Measurements from ENCODE around the gene ZBTB20. TPM values are rescaled to one million over a fixed set of nuclear protein-coding genes. Genes with fewer than 3 reads are reported as not detected.
A peak's percentile ranks its signal among the peaks of the same experiment; 100 is the strongest.

The ZBTB20 gene
- total and polyA plus RNA-seq, 2 experiments from 2014 or later = 15.7 to 37.3 TPM

DNA sequence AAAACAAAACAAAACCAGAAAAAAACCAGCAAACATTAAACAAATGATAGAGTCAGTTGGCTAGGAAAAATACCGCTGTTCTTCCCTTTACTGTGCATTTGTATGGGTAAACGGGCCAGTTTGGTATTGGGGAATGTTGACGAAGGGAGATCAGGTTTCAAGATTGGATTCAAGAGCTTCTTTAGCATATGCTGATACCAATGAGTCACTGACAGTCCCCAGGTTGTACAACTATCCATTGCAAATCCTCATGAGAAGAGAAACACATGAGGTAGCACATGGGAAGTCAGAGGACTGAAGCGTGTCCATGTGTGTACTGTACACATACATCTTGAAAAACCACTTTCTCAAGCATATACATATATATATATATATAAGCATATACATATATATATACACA, 827.6 kb downstream of the ZBTB20 start:
- Histone ChIP-seq H3K27me3 (no peaks in the 10 kb centered on the region), H3K4me3 (no peak overlapping the region), H3K27ac (no peak overlapping the region), H3K9me3 (ENCODE audit: low read depth) (no peaks in the 10 kb centered on the region), H3K4me1 (ENCODE audit: low read depth) (peaks cover 15% of the 10 kb centered on the region), H3K36me3 (no peaks in the 10 kb centered on the region)
- DNase-seq (ENCODE audit: low read depth in 1 of 2, low spot score in 1 of 2) = peak; percentile 43 to 55
- TF ChIP-seq, protein P1, sequence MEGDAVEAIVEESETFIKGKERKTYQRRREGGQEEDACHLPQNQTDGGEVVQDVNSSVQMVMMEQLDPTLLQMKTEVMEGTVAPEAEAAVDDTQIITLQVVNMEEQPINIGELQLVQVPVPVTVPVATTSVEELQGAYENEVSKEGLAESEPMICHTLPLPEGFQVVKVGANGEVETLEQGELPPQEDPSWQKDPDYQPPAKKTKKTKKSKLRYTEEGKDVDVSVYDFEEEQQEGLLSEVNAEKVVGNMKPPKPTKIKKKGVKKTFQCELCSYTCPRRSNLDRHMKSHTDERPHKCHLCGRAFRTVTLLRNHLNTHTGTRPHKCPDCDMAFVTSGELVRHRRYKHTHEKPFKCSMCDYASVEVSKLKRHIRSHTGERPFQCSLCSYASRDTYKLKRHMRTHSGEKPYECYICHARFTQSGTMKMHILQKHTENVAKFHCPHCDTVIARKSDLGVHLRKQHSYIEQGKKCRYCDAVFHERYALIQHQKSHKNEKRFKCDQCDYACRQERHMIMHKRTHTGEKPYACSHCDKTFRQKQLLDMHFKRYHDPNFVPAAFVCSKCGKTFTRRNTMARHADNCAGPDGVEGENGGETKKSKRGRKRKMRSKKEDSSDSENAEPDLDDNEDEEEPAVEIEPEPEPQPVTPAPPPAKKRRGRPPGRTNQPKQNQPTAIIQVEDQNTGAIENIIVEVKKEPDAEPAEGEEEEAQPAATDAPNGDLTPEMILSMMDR (IDR thresholded peaks at IDR 0.05; ENCODE audit: low read depth, low read length) = no peak

DNA sequence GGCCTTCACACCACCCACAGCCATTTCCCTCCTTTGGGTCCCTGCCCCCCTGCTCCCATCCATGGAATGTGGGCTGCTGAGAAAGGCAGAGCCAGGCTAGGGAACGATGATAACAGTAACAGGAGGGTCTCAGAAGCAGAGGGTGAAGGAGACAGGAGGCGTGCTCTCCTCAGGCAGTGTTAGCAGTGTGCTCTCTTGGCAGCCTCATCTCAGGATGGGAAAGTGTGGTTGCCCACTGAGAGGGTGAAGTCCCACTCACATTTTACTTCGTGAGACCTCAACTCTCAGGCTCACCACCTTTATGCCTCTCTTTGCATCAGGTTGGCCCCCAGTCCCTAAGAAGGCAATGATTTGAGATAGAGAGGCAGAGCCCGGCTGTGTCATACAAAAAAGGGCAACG, 828.8 kb downstream of the ZBTB20 start:
- no peaks in the 10 kb centered on the region for H3K9me3 ChIP-seq (ENCODE audit: low read depth)
- TF ChIP-seq, protein P1 (IDR thresholded peaks at IDR 0.05; ENCODE audit: low read depth, low read length) = no peak
- no peak for DNase-seq (ENCODE audit: low read depth in 1 of 2, low spot score in 1 of 2)
- no peaks in the 10 kb centered on the region for H3K36me3 ChIP-seq
- peaks cover 13% of the 10 kb centered on the region for H3K4me1 ChIP-seq (ENCODE audit: low read depth)
- no peaks in the 10 kb centered on the region for H3K27me3 ChIP-seq
- H3K4me3 ChIP-seq = no peak overlapping the region
- H3K27ac ChIP-seq = no peak overlapping the region

DNA sequence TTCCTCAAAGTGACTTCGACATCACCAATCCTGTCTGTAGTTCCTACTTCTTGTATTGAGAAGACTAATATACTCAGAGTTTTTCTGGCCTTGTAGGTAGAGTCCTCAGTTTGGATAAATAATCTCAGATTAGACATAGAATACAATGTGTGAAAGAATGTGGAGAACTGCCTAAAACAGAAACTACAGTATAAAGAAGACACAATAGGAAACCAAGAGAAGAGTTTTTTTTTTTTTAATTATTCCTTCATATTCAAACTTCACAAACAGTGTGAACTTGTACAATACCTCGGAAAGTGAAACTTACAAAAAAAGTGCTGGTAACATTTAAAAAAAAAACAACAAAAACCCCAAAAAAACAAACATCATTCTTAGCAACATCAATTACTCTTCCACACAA, 832.8 kb downstream of the ZBTB20 start:
- DNase-seq (ENCODE audit: low read depth in 1 of 2, low spot score in 1 of 2) = no peak
- Histone ChIP-seq H3K27me3 (no peaks in the 10 kb centered on the region), H3K4me1 (ENCODE audit: low read depth) (peaks cover 3% of the 10 kb centered on the region)

DNA sequence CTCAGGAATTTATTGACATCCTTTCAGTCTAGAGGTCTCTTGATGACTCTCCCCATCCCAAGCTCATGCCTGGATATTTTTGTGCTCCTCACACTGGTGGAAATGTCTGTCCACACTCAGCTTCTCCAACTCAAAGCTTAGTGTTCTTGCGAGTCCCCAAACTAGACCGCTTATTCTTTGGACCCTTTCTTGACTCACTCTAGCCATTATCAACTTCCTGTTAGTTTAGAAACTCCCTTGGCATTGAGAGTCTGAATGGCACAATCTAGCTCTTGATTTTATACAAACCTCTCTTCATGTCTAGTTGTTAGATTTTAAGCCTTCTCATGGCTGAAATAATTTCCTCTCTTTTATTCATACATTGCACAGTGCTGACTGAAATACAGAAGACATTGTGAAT, 833.7 kb downstream of the ZBTB20 start:
- no peak overlapping the region for H3K4me3 ChIP-seq
- no peaks in the 10 kb centered on the region for H3K4me1 ChIP-seq (ENCODE audit: low read depth)
- no peak overlapping the region for H3K27ac ChIP-seq
- TF ChIP-seq, protein P1 (IDR thresholded peaks at IDR 0.05; ENCODE audit: low read depth, low read length) = no peak
- no peaks in the 10 kb centered on the region for H3K36me3 ChIP-seq
- no peak for DNase-seq (ENCODE audit: low read depth in 1 of 2, low spot score in 1 of 2)
- no peaks in the 10 kb centered on the region for H3K9me3 ChIP-seq (ENCODE audit: low read depth)
- no peaks in the 10 kb centered on the region for H3K27me3 ChIP-seq

More for the DNA sequence above, 832.8 kb downstream of the ZBTB20 start:
- TF ChIP-seq, protein P1 (IDR thresholded peaks at IDR 0.05; ENCODE audit: low read depth, low read length) = no peak
- Histone ChIP-seq H3K4me3 (no peak overlapping the region), H3K36me3 (no peaks in the 10 kb centered on the region), H3K9me3 (ENCODE audit: low read depth) (no peaks in the 10 kb centered on the region), H3K27ac (no peak overlapping the region)

DNA sequence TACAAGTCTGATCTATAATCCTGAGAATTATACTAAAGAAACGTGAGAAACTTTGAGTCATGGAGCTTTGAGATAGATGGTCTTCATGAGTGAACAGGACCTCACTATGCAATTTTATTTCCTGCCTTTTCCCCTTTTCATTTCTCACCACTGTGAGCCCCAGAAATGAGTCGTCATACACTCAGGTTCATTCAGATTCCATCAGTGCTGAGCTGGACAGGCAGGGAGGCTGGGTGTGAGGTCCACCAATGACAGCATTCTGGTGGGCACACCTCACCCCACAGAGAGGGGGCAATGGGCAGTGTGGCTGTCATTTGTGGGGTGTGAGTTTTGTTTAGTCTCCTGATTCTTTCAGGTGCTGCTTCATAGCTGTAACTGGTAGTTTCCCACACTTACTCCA, 836.4 kb downstream of the ZBTB20 start:
- Histone ChIP-seq H3K9me3 (ENCODE audit: low read depth) (no peaks in the 10 kb centered on the region), H3K27me3 (no peaks in the 10 kb centered on the region), H3K4me1 (ENCODE audit: low read depth) (no peaks in the 10 kb centered on the region), H3K27ac (no peak overlapping the region), H3K36me3 (no peaks in the 10 kb centered on the region), H3K4me3 (no peak overlapping the region)
- DNase-seq (ENCODE audit: low read depth in 1 of 2, low spot score in 1 of 2) = no peak
- TF ChIP-seq, protein P1 (IDR thresholded peaks at IDR 0.05; ENCODE audit: low read depth, low read length) = no peak

DNA sequence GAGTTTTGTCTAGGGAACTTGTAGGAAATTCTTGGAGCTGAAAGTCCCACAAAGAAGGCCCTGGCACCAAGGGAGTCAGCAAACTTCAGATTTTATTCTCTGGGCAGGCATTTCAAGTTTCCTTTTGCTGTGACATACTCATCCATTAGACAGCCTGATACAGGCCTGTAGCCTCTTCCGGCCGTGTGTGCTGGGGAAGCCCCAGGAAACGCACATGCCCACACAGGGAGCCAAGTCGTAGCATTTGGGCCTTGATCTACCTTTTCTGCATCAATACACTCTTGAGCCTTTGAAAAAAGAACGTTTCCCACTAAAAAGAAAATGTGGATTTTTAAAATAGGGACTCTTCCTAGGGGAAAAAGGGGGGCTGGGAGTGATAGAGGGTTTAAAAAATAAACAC, 838.3 kb downstream of the ZBTB20 start:
- TF ChIP-seq, protein P1 (IDR thresholded peaks at IDR 0.05; ENCODE audit: low read depth, low read length) = no peak
- DNase-seq (ENCODE audit: low read depth in 1 of 2, low spot score in 1 of 2) = no peak
- Histone ChIP-seq H3K4me1 (ENCODE audit: low read depth) (no peaks in the 10 kb centered on the region), H3K27me3 (no peaks in the 10 kb centered on the region), H3K27ac (no peak overlapping the region), H3K4me3 (no peak overlapping the region), H3K36me3 (no peaks in the 10 kb centered on the region), H3K9me3 (ENCODE audit: low read depth) (no peaks in the 10 kb centered on the region)
